Smooth muscle cell of the coronary artery (primary cell): Measurements from ENCODE around the gene TRIOBP. TPM values are rescaled to one million over a fixed set of nuclear protein-coding genes. Genes with fewer than 3 reads are reported as not detected.

Source experiments
- total RNA-seq: library from RNA; depleted of rRNA; stranded (reverse); fragments of >200 nt; gene quantifications from 2 replicates; pipeline ENCODE4 v1.2.3, GENCODE V29; 2014; ENCODE audit warnings: low replicate concordance

TRIOBP gene
- 90.2 and 131 TPM in 2 replicates for total RNA-seq

GRCh38 chr22:37696657-37697537, at the start of gene TRIOBP:
TSS of gene TRIOBP (plus strand) at chr22:37697048. CDS start at chr22:37701366, 4,318 bp downstream.

GRCh38 chr22:37658133-37659065, 38.4 kb upstream of the TRIOBP start, which contains the start of gene PDXP:
TSS of gene PDXP (plus strand) at chr22:37658723. CDS start at chr22:37658783, 60 bp downstream.

GRCh38 chr22:37674951-37675929, 21.6 kb upstream of the TRIOBP start, which contains the start of gene LGALS1:
TSS of gene LGALS1 (plus strand) at chr22:37675636. CDS start at chr22:37675703, 67 bp downstream.

GRCh38 chr22:37686002-37686982, 10.6 kb upstream of the TRIOBP start, which contains the start of gene NOL12:
TSS of gene NOL12 (plus strand) at chr22:37686343. CDS start at chr22:37686393, 50 bp downstream.

GRCh38 chr22:37807410-37808293, 110.8 kb downstream of the TRIOBP start, which contains the start of gene GCAT:
TSS of gene GCAT (plus strand) at chr22:37807934. CDS start at chr22:37807968, 34 bp downstream.

GRCh38 chr22:37823134-37823985, 126.5 kb downstream of the TRIOBP start, which contains the start of gene GALR3:
TSS of gene GALR3 (plus strand) at chr22:37823382. CDS start at chr22:37823407, 25 bp downstream.

Other genes with a start within 250 kb of the TRIOBP start
- gene MFNG, start 210.7 kb upstream of the TRIOBP start, total RNA-seq = 0.08 TPM in 1 of 2 replicates, not detected in the other
- gene CARD10, start 177.6 kb upstream of the TRIOBP start, total RNA-seq = 1.9 and 4.3 TPM in 2 replicates
- 3.2 and 15.3 TPM in 2 replicates for gene CDC42EP1, start 136.6 kb upstream of the TRIOBP start, total RNA-seq
- not detected in 2 replicates for gene LGALS2, start 117.0 kb upstream of the TRIOBP start, total RNA-seq
- 29.8 and 30.0 TPM in 2 replicates for gene GGA1, start 88.2 kb upstream of the TRIOBP start, total RNA-seq
- gene SH3BP1, start 57.4 kb upstream of the TRIOBP start, total RNA-seq = 7.6 and 8.0 TPM in 2 replicates
- 2.5 and 8.1 TPM in 2 replicates for gene PDXP, start 38.3 kb upstream of the TRIOBP start, total RNA-seq
- gene LGALS1, start 21.4 kb upstream of the TRIOBP start, total RNA-seq = 13,609 and 14,050 TPM in 2 replicates
- gene NOL12, start 10.7 kb upstream of the TRIOBP start, total RNA-seq = 22.2 and 27.7 TPM in 2 replicates
- 12.1 and 37.7 TPM in 2 replicates for gene GCAT, start 110.9 kb downstream of the TRIOBP start, total RNA-seq
- gene GALR3, start 126.3 kb downstream of the TRIOBP start, total RNA-seq = not detected in 2 replicates
- gene ANKRD54, start 147.3 kb downstream of the TRIOBP start, total RNA-seq = 17.7 and 36.4 TPM in 2 replicates
- 340 and 461 TPM in 2 replicates for gene EIF3L, start 152.4 kb downstream of the TRIOBP start, total RNA-seq
- gene MICALL1, start 209.2 kb downstream of the TRIOBP start, total RNA-seq = 13.9 and 14.7 TPM in 2 replicates